Thymus (tissue), 11 donors: ENCODE measurements around the gene ALAS1. TPM values are rescaled to one million over a fixed set of nuclear protein-coding genes. Genes with fewer than 3 reads are reported as not detected.
"Not testable (repeated sequence)": the region's sequence is repeated elsewhere in the genome, so short reads cannot be mapped to it uniquely, and the experiment has no call there.

Source experiments
- DNase-seq, 9 donors: peaks; one replicate each; pipeline ENCODE4 v3.0.0-alpha.2; 2013; ENCODE audit warnings: low spot score in 9 of 9, low read depth in 6 of 9, missing footprints in 1 of 9
- H3K27ac ChIP-seq, 2 donors: one replicate each; pipeline ENCODE4 v1.5.1; 2013; ENCODE audit warnings: control low read depth in 1 of 2, low read depth in 1 of 2, low read length in 1 of 2, mild to moderate bottlenecking in 1 of 2, moderate library complexity in 1 of 2
- H3K27me3 ChIP-seq, 2 donors: one replicate each; pipeline ENCODE4 v1.5.1; 2013; ENCODE audit warnings: low read length in 1 of 2; ENCODE audit not compliant: control insufficient read depth in 2 of 2, insufficient read depth in 1 of 2
- H3K36me3 ChIP-seq, 2 donors: one replicate each; pipeline ENCODE4 v1.5.1; 2013; ENCODE audit warnings: low read length in 1 of 2, mild to moderate bottlenecking in 1 of 2, moderate library complexity in 1 of 2; ENCODE audit not compliant: control insufficient read depth in 2 of 2, insufficient read depth in 2 of 2
- H3K4me1 ChIP-seq, 2 donors: one replicate each; pipeline ENCODE4 v1.5.1; 2013; ENCODE audit warnings: low read length in 2 of 2; ENCODE audit not compliant: control insufficient read depth in 2 of 2, insufficient read depth in 2 of 2
- H3K4me3 ChIP-seq, 2 donors: one replicate each; pipeline ENCODE4 v1.5.1; 2013; ENCODE audit warnings: low read length in 2 of 2, control low read depth in 1 of 2, mild to moderate bottlenecking in 1 of 2
- H3K9me3 ChIP-seq, 2 donors: one replicate each; pipeline ENCODE4 v1.5.1; 2013; ENCODE audit warnings: low read length in 1 of 2, mild to moderate bottlenecking in 1 of 2; ENCODE audit not compliant: control insufficient read depth in 2 of 2, insufficient read depth in 1 of 2
- WGBS: extraction: QIAGEN DNeasy Blood & Tissue Kit; methylation state at CpG from one replicate; pipeline ENCODE4 v1.1.7; 2013; 5-methylcytosine and 5-hydroxymethylcytosine counted together
- polyA plus RNA-seq: library from polyadenylated mRNA; stranded (reverse); fragments of 200-250 nt; gene quantifications from one replicate; pipeline ENCODE4 v1.2.3, GENCODE V29; 2013
- total RNA-seq: library from RNA; stranded (reverse); fragments of 120-200 nt; gene quantifications from one replicate; pipeline ENCODE4 v1.2.4, GENCODE V29; 2013
- donor health status: healthy.

Gene ALAS1
- total and polyA plus RNA-seq, 2 donors, result 22.8 to 34.5 TPM

DNA sequence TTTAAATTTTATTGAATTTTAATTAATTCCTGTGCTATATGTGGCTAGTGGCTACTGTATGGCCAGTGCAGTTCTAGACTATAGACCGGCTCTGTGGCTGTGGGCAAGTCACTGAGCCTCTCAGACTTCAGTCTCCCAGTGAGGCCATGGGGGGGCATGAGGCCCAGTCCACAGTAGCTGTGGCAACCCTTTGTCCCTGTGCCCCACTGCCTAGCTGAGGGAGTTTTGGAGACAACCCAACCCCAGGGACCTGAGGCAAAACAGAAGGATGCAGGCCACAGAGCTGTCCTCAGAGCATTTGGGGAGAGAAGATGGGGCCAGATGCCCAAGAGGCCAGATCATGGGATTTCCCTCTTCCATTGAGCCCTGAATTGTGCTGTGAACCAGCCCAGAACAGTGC lies 24.9 kb upstream of the ALAS1 start:
- Histone ChIP-seq H3K27me3 (no peaks in the 10 kb centered on the region), H3K27ac (no peak overlapping the region), H3K36me3 (no peaks in the 10 kb centered on the region), H3K4me3 (no peak overlapping the region), H3K9me3 (no peaks in the 10 kb centered on the region), H3K4me1 (peaks cover 0 to 3% of the 10 kb centered on the region in 2 donors)
- WGBS, result 100% methylated on average over 1 of the region's 1 CpG
- no peak for DNase-seq

DNA sequence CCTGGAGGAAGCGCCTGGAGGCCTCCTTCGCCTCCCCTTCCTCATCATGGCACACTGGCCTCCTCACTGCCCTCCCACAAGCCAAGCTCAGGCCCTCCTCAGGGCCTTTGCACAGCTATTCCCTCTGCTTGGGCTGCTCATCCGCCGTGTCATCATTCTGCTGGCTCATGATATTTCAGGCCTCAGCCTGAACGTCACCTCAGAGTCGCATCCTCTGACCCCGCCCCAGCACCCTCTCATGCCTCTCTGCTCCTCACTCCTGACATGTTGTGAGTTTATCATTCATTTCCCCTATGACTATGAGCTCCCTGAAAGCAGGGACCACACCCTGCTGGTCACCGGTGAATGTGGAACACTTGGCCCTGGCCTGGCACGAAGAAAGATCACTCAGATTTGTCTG lies 23.1 kb upstream of the ALAS1 start:
- Histone ChIP-seq H3K4me1 (peaks cover 0 to 3% of the 10 kb centered on the region in 2 donors), H3K36me3 (no peaks in the 10 kb centered on the region), H3K27me3 (no peaks in the 10 kb centered on the region), H3K9me3 (no peaks in the 10 kb centered on the region), H3K4me3 (no peak overlapping the region), H3K27ac (no peak overlapping the region)
- 95% methylated on average over 9 of the region's 9 CpGs for WGBS
- no peak for DNase-seq

DNA sequence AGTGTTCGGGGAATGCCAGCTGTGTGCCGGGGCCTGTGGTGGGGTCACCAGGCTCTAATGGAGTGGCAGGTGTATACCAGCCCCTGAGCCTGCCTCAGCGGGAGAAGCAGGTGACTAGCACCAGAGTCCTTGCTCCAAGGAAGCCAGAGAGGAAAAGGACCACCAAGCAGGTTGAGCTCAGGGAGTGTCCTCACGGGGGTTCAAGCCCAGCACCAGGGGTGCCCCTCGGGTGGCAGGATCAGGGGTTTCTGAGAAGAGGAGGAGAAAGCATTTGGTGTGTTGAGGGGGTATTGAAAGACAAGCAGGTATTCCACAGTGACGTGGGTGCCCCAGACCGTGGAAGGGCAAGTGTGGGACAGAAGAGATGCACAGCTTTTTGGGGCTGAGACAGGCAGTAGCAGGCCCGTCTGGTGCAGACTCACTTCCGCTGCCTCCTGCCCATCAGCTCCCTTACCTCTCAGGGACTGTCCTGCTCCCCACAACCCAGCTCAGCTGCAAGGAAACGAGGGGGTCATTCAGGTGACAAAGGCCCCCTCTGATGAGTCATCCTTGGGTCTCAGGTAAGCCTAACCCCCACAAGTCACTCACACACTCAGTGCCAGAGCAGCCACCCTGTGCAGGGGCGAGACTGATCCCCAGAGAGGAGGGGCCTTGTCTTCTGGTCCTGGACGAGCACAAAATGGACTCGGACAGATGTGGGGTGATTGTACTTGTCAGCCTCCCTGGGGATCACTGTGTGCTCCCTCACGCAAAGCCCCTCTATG lies 22.4 kb upstream of the ALAS1 start:
- H3K9me3 ChIP-seq, result no peaks in the 10 kb centered on the region
- DNase-seq, result no peak
- whole genome bisulfite sequencing, result 97% methylated on average over 14 of the region's 14 CpGs
- no peak overlapping the region for H3K4me3 ChIP-seq
- H3K27me3 ChIP-seq, result no peaks in the 10 kb centered on the region
- peaks cover 0 to 3% of the 10 kb centered on the region in 2 donors for H3K4me1 ChIP-seq
- H3K36me3 ChIP-seq, result no peaks in the 10 kb centered on the region
- H3K27ac ChIP-seq, result no peak overlapping the region

DNA sequence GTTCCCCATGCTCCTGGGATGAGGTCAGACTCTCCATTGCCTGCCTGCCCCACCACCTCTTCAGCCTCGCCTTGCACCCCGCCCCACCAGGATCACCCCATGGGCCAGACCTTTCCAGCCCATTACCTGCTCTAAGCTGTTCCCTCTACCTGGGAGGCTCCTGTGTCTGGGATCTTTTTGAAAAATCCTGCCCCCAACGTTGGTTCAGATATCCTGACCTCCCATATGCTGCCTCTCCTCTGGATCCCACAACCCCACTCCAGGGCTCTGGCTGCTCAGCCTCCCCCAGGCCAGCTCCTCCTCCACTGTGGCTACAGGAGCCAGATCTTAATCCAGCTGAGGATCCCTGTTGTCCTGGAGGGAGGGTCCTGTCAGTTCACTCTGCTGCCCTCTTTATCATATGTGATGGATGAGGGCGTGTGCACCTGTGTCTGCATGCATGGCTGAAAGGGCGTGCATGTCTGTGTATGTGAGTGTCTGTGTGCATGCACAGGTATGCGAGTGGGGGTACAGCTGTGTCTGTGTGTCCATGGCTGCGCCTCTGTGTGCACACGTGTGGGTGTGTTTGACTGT lies 21.7 kb upstream of the ALAS1 start:
- 93% methylated on average over 8 of the region's 8 CpGs for WGBS
- Histone ChIP-seq H3K27ac (no peak overlapping the region), H3K27me3 (no peaks in the 10 kb centered on the region), H3K4me1 (peaks cover 0 to 3% of the 10 kb centered on the region in 2 donors), H3K4me3 (no peak overlapping the region), H3K9me3 (no peaks in the 10 kb centered on the region), H3K36me3 (no peaks in the 10 kb centered on the region)
- no peak for DNase-seq

DNA sequence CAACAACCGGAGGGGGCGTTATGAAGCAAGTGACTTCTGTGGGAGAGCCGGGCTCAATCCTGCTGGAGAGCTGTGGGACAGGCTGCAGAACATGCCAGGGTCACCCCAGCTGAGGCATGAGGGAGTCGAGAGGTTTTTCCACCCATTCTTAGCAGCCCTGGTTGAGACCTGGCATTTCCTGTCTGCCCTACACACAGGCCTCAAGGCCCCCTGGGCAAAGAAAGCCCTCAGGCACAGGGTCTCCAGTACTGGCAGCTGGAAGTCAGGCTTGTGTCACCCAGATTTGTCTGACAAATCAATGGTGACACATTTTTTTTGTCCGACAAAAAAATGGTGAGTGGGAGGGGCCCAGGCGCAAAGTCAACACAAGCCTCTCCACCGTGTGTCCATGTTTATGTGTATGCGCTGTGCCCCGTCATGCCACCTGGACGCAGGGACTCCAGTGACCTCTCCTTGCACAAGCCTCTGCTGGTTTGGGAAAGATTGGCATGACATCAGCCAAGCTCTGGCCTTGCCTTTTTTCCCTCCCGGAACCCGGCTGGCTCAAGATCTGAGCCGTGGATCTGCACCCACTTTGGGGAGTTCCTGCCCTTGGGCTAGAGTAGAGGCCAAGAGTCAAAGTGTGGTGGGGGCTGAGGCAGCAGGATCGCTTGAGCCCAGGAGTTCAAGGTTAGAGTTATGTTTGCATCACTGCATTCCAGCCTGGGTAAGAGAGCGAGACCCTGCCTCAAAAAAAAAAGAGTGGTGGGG lies 20.8 kb upstream of the ALAS1 start:
- Histone ChIP-seq H3K4me1 (peaks cover 0 to 3% of the 10 kb centered on the region in 2 donors), H3K36me3 (no peaks in the 10 kb centered on the region), H3K9me3 (no peaks in the 10 kb centered on the region), H3K4me3 (no peak overlapping the region), H3K27ac (no peak overlapping the region), H3K27me3 (no peaks in the 10 kb centered on the region)
- DNase-seq, result no peak
- WGBS, result 92% methylated on average over 15 of the region's 15 CpGs

DNA sequence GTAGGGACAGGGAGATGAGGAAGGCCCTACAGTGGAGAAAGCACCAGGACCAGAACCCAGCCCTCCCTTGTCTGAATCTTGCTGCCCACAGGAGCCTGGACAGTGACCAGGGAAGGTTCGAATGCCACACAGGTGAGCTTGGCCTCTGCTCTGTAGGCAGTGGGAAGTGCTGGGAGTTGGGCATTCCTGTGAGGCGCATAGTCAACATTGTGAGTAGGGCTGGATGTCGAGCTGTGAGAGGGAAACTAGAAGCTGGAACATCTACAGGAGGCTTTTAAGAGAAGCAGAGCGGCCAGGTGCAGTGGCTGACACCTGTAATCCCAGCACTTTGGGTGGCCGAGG lies 20.3 kb upstream of the ALAS1 start:
- Histone ChIP-seq H3K9me3 (no peaks in the 10 kb centered on the region), H3K36me3 (no peaks in the 10 kb centered on the region), H3K27me3 (no peaks in the 10 kb centered on the region), H3K4me1 (peaks cover 0 to 3% of the 10 kb centered on the region in 2 donors), H3K27ac (no peak overlapping the region), H3K4me3 (no peak overlapping the region)
- 95% methylated on average over 5 of the region's 5 CpGs for WGBS
- DNase-seq, result no peak

DNA sequence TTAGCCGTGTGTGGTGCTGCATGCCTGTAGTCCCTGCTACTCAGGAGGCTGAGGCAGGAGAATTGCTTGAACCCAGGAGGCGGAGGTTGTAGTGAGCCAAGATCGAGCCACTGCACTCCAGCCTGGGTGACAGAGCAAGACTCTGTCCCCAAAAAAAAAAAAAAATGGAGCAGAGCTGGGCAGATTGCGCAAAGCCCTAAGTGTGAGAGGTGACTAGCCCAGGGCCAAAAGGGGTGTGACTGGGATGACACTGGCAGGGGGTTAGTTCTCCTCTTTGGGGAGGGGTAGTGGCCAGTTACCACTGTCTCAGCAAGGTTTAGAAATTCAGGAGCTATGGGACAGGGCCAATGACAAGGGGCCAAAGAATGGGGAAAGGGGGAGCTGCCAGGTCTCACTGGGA lies 19.8 kb upstream of the ALAS1 start:
- not testable (repeated sequence) for H3K27me3 ChIP-seq, H3K4me1 ChIP-seq, DNase-seq, H3K4me3 ChIP-seq, H3K27ac ChIP-seq, H3K9me3 ChIP-seq, H3K36me3 ChIP-seq
- 96% methylated on average over 4 of the region's 4 CpGs for WGBS

DNA sequence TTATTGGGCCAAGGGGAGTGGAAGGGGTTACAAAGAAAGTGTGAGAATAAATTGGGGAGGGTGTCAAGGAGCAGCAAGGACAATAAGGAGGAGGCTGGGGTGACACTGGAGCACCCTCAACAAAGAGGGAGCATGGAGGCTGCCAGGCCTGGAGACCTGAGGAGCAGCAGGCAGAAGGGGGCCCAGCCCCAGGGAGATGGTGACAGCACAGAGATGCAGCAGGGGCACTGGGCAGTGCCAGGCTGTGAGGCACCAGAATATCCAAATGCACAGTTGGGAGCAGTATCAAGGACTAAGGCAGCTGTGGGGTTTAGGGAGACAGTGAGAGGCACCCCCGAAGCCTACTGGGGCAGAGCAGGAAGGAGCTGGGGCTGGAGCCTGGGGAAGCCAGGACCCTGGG lies 19.4 kb upstream of the ALAS1 start:
- Histone ChIP-seq H3K27me3 (no peaks in the 10 kb centered on the region), H3K4me1 (no peaks in the 10 kb centered on the region), H3K36me3 (no peaks in the 10 kb centered on the region), H3K9me3 (no peaks in the 10 kb centered on the region), H3K27ac (no peak overlapping the region), H3K4me3 (no peak overlapping the region)
- DNase-seq, result no peak
- WGBS, result 94% methylated on average over 1 of the region's 1 CpG

DNA sequence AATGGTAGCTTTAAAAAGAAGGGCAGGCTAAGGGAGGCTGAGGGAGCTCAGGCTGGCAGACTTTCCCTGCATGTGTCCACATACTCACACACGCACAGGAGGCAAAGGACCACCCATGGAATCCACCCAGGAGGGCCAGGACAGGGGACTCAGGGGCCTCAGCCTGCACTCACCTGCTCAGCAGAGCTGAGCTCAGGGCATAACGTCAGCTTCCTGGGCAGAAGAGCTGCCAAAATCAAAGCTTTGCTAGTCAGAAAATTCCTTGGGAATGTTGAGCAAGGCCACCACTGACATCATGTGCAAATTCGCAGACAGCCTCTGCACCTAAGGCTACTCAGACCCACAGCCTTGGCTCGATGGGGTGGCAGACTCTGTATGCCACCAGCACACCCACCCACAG lies 16.4 kb upstream of the ALAS1 start:
- no peaks in the 10 kb centered on the region for H3K36me3 ChIP-seq
- no peak overlapping the region for H3K4me3 ChIP-seq
- no peaks in the 10 kb centered on the region for H3K4me1 ChIP-seq
- no peak for DNase-seq
- no peaks in the 10 kb centered on the region for H3K27me3 ChIP-seq
- H3K27ac ChIP-seq, result no peak overlapping the region
- 94% methylated on average over 4 of the region's 4 CpGs for WGBS
- no peaks in the 10 kb centered on the region for H3K9me3 ChIP-seq
